HG03469 (cell line): Measurements from ENCODE around the gene RTP2.

Source experiments
- ATAC-seq: cut with Tn5 transposase; IDR thresholded peaks from one replicate; pipeline ENCODE4 v1.9.1; 2021; ENCODE audit warnings: mild to moderate bottlenecking, moderate library complexity, moderate number of reproducible peaks; ENCODE audit not compliant: unreplicated experiment

Gene RTP2, protein sequence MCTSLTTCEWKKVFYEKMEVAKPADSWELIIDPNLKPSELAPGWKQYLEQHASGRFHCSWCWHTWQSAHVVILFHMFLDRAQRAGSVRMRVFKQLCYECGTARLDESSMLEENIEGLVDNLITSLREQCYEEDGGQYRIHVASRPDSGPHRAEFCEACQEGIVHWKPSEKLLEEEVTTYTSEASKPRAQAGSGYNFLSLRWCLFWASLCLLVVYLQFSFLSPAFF

DNA sequence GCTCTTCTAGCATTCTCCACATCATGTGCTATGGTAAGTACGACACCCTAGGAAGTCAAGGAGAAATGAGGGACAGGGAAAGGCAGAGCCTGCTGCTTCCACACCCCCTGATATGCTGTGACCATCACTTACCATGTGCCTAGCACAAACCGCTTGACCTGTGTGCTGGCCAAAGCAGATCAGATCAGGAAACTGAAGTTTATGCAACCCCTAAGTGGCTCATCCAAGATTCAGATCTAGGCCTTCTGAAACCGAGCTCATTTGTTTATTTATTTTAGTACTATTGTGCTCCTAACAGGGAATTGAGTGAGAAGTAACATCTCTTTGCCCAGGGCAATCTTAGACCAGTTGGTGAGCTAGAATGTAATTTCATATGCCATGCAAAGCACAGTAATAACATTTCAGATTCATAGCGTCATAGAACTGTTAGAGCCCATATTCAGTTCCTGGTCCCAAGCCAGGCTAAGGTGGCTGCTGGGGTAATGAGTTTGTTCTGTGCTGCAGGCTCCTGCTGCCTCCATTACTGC lies at the start of gene RTP2:
TSS of gene RTP2 (minus strand) at position 51 of the 527 bp plus-strand sequence. CDS start 429 bp downstream, outside the sequence.
- no peak for ATAC-seq

DNA sequence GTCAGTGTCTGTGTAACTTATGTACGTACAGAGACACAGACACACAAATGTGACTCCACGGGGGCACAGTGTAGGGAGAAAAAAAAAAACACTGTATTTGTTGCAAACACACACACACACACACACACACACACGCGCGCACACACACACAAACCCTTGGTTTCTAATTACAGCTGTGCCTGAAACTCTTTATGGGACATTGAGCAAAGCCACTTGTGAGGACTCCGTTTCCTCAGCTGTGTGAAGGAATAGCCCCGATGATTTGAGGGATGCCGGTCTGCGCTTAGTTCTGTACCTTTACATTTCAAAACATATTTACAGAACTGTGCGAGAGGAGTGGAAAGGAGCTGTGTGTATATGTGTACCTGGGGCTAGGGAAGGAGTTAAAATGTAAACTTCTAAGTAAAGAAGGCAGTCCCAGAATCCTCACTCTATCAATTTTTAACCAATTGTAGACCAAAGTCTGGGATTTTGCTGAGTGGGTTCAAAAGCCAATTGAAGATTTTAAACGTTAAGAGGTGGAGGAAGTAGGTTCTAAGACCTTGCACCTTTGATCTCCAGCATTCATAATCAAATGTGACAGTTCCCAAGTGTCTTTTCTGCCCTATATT lies 48.3 kb upstream of the RTP2 start:
- no peak for ATAC-seq

DNA sequence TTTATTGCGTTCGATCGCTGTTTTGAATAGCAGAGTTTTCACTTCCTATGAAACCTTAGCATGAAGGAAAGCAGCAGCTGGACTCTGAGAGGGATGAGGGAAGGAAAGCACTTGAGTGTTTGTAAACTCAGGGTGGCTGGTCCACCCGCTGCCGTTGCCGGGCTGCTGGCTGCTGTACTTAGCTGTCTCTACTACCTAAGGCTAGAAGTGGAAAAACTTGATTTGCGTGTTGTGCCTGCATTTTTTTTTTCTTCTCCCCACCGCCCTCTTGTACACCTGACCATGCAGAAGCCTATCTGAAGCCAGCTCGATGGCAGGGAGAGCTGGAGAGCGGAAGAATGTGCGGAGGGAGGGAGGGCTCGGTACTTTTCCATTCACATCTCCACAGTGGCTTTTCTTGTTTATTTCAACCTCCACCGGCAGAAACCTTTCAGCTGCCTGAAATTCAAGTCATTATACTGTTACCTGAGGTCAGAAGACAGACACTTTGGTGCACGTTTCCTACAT lies 47.7 kb upstream of the RTP2 start:
- ATAC-seq, result no peak

DNA sequence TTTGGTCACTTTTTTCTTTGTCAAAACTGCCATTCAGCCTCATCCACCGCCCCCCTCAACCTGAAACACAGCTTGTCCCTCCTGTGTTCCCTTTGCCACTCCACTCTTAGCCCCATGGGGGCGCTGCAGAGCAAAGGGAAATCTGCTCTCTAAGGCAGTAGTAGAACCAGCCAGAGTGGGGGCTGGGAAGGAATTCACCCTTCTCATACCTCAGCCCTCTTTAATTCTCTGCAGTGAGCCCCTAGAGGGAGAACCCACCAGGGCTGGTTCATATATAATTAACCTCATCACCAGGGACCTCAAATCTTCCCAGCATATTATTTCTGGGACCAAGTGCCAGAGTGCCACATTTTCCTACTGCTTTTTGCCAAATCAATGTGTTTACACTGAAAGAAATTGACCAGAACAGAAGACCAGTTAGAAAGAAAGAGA lies 45.7 kb upstream of the RTP2 start:
- ATAC-seq, result no peak

DNA sequence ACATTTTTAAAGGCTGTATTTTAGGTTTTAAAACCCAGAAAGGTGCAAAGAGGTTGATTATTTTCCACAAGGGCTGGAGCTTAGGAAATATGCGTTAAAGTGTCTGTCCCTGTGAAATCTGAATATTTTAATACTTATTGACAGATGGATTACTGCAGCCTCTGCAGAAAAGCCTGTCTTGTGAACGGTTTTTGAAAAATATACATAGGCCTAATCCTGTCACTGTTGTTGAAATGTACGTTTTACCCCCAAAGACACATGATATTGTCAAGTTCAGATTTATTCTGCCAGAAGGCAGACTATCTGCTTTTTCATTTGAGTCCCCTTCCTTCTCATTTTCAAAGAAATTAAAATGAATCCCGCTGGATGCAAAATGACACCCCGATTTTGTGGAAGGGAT lies 45.1 kb upstream of the RTP2 start:
- no peak for ATAC-seq

DNA sequence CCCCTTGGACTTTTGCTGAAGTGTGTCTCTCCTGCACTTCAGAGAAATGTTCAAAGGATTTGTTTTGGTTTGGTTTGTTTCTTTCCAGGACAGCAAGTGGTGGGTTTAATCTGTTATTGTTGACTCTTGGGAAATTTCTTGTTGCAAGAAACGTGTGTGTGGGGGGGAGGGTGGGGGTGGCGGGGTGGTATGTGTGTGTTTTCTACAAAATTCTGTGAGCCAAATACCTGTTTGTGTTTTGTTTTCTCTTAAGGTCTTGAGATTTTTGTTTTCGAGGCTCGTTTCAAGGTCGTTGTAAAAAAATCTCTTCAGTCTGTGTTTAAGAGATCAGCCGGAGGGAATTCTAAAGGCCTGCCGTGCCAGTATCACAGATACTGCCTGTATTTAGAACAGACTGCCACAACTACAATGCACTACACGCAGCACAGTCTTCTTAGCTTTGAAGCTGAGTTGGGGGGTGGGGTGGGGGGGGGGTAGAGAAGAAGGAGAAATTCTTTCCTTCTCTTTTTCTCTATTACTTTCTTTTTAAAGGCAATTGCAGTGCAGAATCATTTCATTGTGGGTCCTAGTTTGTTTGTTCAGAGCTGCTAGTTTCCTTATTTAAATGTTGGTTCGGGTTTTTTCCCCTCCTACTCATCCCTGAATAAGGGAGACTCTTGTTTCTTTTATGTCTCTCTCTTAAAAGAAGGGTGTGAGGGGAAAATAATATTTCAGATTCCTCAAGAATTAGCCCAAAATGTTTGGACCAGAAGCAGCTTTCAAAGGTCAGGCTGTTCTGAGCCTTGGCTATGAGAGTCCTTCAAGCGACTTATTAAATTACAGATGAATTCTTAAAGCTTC lies 44.3 kb upstream of the RTP2 start:
- no peak for ATAC-seq

DNA sequence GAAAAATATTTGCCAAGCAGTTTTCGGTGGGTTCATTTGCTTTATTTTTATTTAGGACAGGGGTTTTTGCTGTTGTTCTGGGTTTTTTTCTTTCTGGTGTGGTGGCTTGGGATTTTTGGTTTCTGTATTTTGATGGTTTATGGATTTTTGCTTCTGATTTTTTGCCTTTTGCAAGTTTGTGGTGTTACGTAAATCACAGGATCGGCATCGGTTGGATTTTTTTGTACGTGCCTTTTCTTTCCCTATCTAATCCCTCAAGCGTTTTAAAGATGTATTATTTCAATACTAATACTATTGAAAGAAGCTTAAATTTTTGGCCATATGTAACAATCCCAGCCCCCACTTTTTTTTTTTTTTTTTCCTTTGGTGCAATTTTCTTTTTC lies 43.7 kb upstream of the RTP2 start:
- no peak for ATAC-seq

DNA sequence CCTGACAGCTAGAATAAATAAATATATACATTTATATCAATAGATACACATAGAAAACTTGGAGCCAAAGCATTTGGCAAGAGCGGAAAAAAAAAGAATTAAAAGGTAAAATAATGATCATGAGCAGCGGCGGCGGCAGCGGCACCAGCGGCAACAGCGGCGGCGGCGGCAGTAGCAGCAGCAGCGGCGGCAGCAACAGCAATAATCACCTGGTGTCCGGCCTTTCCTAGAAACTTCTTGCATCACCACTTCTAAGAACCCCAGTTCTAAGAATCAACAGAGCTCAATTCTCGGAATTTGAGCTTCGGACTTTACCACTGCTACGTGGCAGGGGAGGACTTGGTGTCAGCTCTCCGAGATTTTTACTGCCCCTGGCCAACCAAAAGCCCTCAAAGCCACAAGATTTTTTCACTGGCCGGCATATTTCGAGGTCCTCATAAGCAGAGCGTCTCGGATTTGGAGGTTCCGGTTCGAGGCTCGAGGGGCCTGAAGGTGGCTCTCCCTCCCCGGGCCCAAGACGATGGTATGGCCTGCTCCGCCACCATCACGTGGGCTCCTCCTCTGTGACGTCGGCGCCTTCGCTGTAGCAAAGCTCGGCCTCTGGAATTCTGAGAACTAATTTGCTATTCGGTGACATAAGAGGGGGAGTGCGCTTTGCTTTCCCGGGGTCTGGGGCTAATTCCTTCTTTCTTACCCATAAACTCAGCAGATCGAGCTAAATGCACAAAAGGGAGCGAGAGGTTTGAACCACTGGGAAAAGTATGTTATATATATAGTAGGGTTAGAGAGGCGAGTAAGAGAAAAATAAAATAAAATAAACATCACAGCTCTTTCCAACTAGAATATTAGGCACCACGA lies 43.1 kb upstream of the RTP2 start, which contains the start of gene BCL6:
TSS of gene BCL6 (minus strand) at position 268 of the 858 bp plus-strand sequence. CDS start 11,775 bp downstream, outside the sequence.
- ATAC-seq, result peak; percentile 47

DNA sequence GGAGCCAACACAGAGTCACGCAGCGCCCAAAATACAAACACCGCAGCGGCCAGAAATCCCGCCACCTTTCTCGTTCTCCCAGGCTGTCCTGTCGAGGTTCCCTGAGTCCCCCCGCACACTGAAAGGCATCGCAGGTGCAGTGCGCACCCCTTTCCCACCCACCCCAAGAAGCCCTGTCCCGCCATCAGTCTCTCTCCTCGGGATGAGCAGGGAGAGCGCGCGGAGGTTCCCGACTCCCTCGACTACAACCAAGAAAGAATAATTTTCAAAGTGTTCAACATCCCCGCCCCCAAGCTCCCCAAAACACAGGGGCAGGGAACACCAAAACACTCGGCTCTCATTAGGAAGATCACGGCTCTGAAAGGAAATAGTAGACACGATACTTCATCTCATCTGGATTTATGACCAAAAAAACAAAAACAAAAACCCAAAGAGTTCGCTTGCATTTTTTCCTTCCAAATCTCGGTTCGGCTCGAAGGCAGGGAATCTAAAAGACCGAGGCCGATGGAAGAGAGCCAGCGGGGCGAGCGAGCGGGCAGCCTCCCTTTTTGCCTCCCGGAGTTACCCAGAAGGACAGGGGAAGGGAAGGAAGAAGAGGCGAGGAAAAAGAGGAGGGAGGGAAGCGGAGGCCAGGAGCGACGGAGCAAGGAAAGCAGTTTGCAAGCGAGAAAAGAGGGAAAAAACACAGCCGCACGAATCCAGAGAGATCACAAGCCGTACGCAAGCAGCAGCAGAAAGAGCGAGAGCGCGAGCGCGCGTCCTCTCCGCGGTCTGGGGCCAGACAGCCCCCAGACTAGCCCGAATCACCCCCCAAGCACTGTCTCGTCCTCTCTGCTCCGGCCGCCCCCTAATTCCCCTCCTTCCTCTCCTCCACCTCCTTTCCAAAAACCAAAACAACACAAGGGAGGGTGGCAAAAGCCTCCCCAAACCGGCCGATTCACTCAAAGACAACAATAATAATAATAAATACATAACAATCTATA lies 42.1 kb upstream of the RTP2 start:
- ATAC-seq, result no peak

DNA sequence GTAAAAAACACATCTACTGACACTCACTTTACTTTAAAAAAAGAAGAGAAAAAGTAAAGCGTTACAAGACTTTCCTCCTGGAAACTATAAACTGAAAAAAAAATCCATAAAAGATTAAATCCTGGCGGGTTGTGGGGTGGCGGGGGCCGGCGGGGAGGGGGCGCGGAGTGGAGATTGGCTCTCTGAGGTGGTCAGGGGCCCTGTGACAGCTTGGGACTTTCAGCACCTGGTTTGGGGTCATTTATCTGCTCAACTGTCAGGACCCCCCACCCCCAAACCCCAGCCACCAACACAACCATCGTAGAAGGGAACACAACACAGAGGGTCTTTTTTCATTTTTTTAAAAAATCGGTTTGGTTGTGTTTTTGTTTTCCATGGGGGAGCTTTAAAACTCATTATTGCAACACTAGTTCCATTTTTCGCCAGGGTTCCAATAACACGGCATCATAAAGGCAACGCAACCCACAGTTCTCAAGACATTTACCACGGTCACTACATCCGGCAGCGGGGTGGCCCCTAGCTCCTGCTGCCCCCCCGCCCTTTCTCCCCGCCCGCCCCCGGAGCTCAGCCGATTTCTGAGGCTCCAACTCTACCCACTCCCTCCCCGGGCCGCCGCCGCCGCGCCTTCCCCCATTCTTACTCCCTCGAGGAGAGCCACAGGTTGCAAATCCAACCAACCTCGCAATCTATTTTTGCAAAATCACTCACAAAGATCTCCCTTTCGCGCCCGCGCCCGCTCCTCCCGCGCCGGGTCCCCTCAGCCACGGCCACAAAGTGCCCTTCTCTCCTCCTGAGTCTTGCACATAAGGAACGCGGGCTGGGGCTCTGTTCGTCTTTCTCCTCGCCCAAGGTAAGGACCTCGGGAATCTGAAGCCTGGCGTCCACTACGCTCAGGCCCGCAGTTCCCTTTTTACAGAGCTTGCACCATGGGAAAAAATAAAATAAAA lies 41.1 kb upstream of the RTP2 start:
- no peak for ATAC-seq

DNA sequence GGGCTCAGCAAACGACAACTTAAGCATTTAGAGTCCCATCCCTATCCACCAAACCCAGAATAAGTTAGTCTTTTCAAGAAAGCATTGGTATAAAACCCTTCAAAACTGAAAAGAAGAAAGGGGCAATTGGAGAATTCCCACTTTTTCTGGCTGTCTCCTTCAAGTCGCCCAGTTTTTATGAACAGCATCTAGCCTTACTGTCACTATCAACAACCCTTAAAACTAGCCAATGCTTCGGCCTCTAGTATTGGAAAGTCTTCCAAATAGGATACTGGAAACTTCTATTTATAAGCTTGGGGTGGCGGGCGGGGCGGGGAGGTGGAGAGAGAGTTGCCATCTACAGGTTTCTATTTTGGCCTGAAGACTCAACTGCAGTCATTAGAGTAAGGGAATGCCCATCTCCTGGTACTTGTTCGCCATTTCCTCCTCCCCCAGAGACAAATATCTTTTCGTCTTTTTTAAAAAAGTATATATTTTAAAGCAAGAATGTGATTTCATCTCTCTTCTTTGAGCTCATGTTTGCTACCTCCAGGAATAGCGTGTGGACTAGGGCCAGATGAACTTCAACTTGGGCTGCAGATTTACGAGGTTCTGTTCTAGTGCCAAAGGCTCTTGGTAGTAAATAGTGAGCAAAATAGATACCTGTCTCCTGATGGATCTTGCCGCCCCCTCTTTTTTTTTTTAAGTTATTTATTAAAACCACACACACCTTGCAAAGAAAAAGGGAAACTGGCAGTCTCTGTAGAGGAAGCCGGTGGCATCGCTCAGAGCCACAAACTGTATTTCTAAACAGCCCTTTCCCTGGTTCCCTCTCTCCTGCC lies 40.2 kb upstream of the RTP2 start:
- ATAC-seq, result no peak

DNA sequence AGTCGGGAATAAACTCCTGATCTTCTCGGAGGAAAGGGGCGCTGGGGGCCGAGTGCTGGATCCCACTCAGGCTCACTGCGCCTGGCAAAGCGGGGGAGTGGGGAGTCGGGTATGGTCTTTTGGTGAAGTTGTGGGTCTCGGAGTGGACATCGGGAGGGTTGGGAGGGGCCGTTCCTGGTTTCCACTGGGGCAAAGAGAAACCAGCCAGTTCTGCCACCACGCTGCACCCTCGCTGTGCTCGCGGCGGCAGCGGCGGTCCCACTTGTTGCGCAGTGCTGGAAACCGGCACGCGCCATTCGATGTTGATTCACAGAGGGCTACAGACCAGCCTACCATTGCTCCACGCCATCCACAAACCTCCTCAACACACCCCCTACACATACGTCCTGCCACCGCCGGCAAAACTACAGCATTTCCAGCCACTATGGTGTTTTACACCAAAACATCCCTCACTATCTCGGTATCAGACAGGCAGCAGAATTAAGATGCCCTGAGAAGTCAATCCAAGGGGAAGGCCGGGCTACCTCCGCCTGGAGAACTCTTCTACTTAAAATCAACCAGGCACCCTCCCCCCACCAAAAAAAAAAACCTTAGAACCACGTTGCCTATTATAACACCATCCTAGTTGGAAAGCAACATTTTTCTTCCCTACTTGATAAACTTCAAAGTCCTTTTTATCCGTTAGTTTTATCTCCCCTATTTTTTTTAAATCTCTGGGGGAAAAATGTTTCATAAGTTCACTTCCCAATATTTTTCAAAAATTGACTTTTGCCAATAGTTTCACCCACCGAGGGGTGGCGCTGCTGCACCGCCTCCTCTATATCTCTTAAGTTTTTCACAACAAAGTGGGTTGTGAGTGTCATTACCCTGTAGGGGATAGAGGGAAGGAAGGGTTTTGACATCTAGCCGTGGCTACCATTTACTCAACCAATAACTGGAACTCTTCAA lies 39.3 kb upstream of the RTP2 start:
- ATAC-seq, result no peak

DNA sequence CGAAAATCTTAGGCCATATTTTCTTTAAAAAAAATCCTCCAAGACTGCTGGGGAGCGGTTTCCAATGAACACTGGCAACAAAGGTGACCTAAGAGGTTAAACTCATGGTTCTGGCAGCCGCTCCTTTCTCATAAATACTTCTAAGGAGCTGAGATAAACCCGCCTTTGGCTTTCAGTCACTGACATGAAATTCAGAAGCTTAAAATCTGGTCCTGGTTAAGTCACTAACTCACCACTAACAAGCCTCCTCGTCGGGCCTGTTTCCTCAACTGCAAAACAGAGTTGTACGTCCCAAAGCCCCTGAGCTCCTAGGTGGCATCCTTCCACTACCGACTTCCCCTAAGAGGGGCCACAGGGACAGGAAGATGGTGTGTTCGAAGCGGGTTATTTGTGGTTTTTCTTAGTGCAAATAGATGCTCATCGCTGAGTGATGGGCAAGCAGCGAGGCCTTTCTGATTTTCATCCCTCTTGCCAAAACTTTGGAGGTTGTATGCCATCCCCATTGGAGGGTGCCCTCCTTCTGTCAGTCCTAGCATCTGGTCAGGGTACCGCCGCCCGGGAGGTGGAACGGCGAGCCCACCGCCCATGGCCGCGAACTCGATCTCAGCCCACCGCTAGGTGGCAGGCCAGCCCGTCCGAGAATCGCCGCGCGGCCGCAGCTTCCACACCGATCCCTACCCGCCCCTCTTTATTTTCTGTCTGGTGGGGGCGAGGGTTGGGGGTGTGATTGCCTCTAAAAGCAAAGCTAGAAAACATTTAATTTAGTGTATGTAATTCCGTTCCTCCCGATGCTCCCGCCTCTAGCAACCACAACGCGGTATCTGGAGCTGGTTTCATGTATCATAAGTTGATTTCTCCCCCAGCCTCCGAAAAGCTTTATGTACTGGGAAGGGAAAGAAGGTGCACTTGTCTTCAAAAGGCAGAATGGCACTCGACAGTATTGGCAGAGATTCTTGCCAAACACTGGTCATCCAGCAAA lies 38.4 kb upstream of the RTP2 start:
- ATAC-seq, result no peak

DNA sequence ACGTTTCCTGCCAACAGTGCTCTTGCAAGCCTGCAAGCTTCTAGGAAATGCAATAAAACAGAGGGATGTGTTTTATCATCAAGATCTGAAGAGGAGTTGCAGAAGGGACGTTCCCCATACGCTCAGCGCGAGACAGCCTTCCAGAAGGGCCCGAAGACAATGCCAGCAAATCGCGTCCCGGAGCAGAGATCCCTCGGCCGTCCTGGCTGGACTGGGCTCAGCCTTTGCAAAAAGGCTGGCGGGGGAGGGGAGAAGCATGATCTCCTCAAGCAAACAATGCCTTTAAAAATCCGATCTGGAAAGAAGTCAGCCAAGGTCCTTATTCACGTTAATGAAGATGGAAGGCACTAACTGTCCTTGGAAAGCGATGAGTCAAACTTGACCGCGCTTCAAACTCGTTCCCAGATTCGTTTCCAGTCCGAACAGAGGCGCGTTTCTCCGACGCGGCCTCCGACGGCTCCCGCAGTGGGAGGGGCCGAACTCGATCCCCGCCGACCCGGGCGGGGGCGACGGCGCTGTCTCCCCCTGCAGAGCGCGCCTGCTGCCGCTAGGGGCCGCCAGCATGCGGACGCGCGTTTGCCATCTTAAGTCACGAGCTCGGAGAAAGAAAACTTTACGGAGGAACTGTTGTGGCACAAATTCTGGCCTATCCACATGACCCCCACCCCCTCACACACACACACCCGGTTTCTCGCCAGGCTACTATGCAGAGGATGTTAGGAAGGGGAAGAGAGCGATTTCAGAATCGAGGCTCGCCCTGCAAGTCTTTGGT lies 37.4 kb upstream of the RTP2 start:
- no peak for ATAC-seq
